Progenitor cell of endocrine pancreas (in vitro differentiated cells): ENCODE results near the gene FOSL1. TPM values are rescaled to one million over a fixed set of nuclear protein-coding genes. Genes with fewer than 3 reads are reported as not detected.

Source experiments
- DNase-seq: peaks from one replicate; pipeline ENCODE4 v3.0.0; 2021; ENCODE audit warnings: low spot score; ENCODE audit not compliant: unreplicated experiment
- H3K27ac Mint-ChIP-seq: 2 replicates; pipeline ENCODE4 v1.8.0; 2021; ENCODE audit warnings: mild to moderate bottlenecking, moderate library complexity, mixed read lengths
- H3K27me3 Mint-ChIP-seq: 2 replicates; pipeline ENCODE4 v1.8.0; 2021; ENCODE audit warnings: mixed read lengths
- H3K36me3 Mint-ChIP-seq: 2 replicates; pipeline ENCODE4 v1.8.0; 2022; ENCODE audit warnings: mixed read lengths; ENCODE audit not compliant: insufficient read depth
- H3K4me1 Mint-ChIP-seq: 2 replicates; pipeline ENCODE4 v1.8.0; 2021; ENCODE audit warnings: low read depth, mixed read lengths
- H3K4me3 Mint-ChIP-seq: 2 replicates; pipeline ENCODE4 v1.8.0; 2021; ENCODE audit warnings: low read depth, mild to moderate bottlenecking, moderate library complexity, mixed read lengths
- H3K9me3 Mint-ChIP-seq: 2 replicates; pipeline ENCODE4 v1.8.0; 2021; ENCODE audit warnings: low read depth, mixed read lengths
- total RNA-seq: library from RNA; stranded (reverse); gene quantifications from 2 replicates; pipeline ENCODE4 v1.2.1, GENCODE V29; 2021
- TF ChIP-seq, protein P1 (sequence below): fragments of 200-600 bp; sonication (generic); IDR thresholded peaks from one replicate; pipeline ENCODE4 v1.5.0; 2021; ENCODE audit warnings: antibody characterized with exemption, mild to moderate bottlenecking; ENCODE audit not compliant: unreplicated experiment

Gene FOSL1
- total RNA-seq, 1 donor from 2014 or later = 1.7 TPM

DNA sequence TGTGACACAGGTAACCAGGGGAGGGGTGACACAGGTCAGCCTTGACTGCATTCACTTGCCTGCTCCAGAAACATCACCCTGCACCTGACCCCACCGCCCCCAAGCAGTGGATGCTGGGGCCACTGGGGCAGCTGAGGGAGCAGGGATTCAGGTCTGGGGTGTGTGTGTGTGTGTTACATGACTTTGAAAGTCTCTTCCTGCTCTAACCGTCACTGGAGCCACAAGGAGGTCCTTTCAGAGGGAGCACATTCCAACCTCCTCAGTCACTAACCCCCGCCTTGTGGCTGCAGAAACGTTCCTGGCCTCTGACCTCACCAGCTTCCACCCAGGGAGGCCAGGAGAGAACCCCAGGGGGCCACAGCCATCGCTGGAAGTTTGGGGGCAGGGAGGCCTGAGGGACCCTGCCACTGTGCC is 2.9 kb upstream of the FOSL1 start:
- peaks cover 1% of the 10 kb centered on the region for H3K4me1 Mint-ChIP-seq
- no peaks in the 10 kb centered on the region for H3K9me3 Mint-ChIP-seq
- H3K27ac Mint-ChIP-seq = no peak overlapping the region
- DNase-seq = no peak
- H3K27me3 Mint-ChIP-seq = peaks cover 66% of the 10 kb centered on the region
- TF ChIP-seq, protein P1, sequence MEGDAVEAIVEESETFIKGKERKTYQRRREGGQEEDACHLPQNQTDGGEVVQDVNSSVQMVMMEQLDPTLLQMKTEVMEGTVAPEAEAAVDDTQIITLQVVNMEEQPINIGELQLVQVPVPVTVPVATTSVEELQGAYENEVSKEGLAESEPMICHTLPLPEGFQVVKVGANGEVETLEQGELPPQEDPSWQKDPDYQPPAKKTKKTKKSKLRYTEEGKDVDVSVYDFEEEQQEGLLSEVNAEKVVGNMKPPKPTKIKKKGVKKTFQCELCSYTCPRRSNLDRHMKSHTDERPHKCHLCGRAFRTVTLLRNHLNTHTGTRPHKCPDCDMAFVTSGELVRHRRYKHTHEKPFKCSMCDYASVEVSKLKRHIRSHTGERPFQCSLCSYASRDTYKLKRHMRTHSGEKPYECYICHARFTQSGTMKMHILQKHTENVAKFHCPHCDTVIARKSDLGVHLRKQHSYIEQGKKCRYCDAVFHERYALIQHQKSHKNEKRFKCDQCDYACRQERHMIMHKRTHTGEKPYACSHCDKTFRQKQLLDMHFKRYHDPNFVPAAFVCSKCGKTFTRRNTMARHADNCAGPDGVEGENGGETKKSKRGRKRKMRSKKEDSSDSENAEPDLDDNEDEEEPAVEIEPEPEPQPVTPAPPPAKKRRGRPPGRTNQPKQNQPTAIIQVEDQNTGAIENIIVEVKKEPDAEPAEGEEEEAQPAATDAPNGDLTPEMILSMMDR = no peak
- H3K4me3 Mint-ChIP-seq = no peak overlapping the region
- no peaks in the 10 kb centered on the region for H3K36me3 Mint-ChIP-seq

DNA sequence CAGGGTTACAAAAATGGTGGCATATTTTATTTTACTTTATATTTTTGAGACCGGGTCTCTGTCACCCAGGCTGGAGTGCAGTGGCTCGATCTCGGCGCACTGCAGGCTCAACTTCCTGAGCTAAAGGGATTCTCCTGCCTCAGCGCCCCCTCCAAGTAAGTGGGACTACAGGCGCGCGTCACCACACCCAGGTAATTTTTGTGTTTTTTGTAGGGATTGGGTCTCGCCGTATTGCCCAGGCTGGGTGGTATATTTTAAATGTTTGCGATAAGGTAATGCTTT is 652 bp upstream of the FOSL1 start:
- no peak overlapping the region for H3K27ac Mint-ChIP-seq

DNA sequence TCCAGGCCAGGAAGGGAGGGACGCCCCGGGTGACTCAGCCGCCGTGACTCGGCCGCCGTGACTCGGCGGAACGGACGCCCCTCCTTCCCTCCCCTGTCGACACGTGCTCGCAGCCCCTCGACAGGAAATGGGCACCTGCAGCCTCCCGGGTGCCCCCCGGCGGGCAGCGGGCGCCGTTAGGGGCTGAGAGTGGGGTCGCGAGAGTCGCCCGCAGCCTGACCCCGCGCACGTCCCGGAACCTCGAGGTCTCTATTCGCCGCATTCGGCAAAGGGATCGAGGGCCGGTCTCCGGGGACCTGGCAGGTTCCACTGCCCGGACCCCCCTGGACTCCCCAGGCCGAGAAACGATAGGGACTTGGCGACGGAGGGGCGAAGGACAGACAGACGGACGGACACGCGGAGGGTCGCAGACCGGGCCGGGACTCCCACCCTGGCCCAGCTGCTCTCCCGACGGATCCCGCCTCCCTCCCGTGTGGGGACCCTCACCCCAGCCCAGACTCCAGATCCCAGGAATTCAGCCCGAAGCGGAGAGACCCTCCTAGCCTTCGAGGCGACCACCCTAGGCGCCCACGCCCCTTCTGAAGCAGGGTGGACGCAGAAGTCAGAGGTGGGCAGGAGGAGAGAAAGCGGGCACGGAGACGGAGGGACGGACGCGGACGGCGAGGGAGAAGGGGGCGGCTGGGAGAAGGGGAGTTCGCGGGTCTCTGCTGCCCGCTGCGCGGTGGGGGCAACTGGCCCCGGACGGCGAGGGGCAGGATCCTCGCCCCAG is 648 bp downstream of the FOSL1 start:
- H3K36me3 Mint-ChIP-seq = no peaks in the 10 kb centered on the region
- no peak overlapping the region for H3K27ac Mint-ChIP-seq
- peak overlapping the region; percentile 62 for H3K4me3 Mint-ChIP-seq
- peaks cover 1% of the 10 kb centered on the region for H3K4me1 Mint-ChIP-seq
- TF ChIP-seq, protein P1 = no peak
- no peak for DNase-seq
- H3K9me3 Mint-ChIP-seq = no peaks in the 10 kb centered on the region
- H3K27me3 Mint-ChIP-seq = peaks cover 76% of the 10 kb centered on the region

More for the DNA sequence above, 652 bp upstream of the FOSL1 start:
- no peaks in the 10 kb centered on the region for H3K9me3 Mint-ChIP-seq
- H3K4me1 Mint-ChIP-seq = peaks cover 1% of the 10 kb centered on the region
- no peak for DNase-seq
- peaks cover 70% of the 10 kb centered on the region for H3K27me3 Mint-ChIP-seq
- TF ChIP-seq, protein P1 = no peak
- peak overlapping the region; percentile 60 for H3K4me3 Mint-ChIP-seq
- no peaks in the 10 kb centered on the region for H3K36me3 Mint-ChIP-seq

DNA sequence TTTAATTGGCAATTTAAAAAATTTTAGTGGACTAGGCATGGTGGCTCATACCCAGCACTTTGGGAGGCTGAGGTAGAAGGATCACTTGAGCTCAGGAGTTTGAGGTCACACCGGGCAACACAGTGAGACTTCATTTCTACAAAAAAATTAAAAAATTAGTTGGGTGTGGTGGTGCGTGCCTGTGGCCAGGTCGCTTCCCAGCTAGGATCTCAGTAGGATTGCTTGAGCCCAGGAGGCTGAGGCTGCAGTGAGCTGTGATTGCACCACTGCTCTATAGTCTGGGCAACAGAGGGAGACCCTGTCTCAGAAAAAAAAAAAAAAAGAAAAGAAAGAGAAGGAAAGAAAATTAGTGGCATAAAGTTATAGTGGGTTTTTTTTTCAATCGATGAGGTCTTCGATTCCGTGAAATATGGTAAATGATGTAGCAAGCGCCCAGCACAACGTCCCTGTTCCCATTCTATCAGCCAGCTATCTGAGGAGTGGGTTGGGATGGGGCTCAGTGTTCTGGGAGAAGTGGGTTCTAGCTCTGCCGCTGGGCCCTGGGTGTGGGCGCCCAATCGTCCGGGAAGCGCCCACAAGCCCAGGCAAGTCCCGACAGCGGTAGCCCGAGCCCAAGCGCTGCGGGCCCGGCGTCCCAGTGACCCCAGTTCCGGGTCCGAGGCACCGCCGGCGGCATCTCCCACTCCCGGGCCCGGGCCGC is 1.4 kb downstream of the FOSL1 start:
- Mint-ChIP-seq H3K27me3 (peaks cover 71% of the 10 kb centered on the region), H3K4me1 (peaks cover 1% of the 10 kb centered on the region), H3K36me3 (no peaks in the 10 kb centered on the region), H3K27ac (peak overlapping the region; percentile 81), H3K4me3 (peak overlapping the region; percentile 62), H3K9me3 (no peaks in the 10 kb centered on the region)
- no peak for DNase-seq
- TF ChIP-seq, protein P1 = no peak

DNA sequence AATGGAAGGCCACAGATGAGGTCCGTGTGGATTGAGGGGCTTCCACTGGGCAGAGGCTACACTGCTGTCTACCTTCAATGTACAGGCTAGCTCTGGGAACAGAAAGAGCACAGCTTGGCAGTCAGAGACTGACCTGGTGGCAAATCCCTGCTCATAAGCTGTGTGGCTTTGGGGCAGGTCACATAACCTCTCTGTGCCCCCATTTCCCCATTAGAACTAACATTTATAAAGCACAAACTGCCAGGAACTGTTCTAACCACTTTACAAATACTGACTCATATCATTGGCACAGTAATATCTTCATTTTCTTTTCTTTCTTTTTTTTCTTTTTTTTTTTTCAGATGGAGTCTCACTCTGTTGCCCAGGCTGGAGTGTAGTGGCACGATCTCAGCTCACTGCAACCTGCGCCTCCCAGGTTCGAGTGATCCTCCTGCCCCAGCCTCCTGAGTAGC is 3.1 kb downstream of the FOSL1 start:
- DNase-seq = no peak
- Mint-ChIP-seq H3K4me3 (no peak overlapping the region), H3K9me3 (no peaks in the 10 kb centered on the region), H3K36me3 (no peaks in the 10 kb centered on the region), H3K4me1 (peaks cover 6% of the 10 kb centered on the region), H3K27ac (no peak overlapping the region), H3K27me3 (peaks cover 64% of the 10 kb centered on the region)
- TF ChIP-seq, protein P1 = no peak
